Measurements from ENCODE around the gene RPL41.

DNA sequence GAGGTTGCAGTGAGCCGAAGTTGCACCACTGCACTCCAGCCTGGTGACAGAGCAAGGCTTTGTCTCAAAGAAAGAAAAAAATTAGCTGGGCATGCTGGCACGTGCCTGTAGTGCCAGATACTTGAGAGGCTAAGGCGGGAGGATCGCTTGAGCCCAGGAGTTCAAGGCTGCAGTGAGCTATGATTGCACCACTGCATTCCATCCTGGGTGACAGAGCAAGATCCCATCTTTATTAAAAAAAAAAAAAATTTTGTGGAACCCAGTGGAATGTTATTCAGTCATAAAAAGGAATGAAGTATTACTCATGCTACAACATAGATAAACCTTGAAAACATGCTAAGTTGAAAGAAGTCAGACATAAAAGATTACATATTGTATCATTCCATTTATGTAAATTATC is 44.8 kb upstream of the RPL41 start:
- no peak for TF ChIP-seq POLR2A (IDR thresholded peaks at IDR 0.05; ENCODE audit: low read depth, low read length)
- TF ChIP-seq POLR2AphosphoS5 (IDR thresholded peaks at IDR 0.05; ENCODE audit: low read depth, low read length), result no peak
- TF ChIP-seq TAF1 (IDR thresholded peaks at IDR 0.05; ENCODE audit: borderline replicate concordance, low read depth, low read length), result no peak
